HCT116 (cell line): ENCODE measurements around the gene PYGB. TPM values are rescaled to one million over a fixed set of nuclear protein-coding genes. Genes with fewer than 3 reads are reported as not detected.

Source experiments
- ATAC-seq: fragments of 200-7000 bp; cut with Tn5 transposase; 2 replicates; pipeline ENCODE4 v1.9.1; 2020; ENCODE audit warnings: mild to moderate bottlenecking, moderate library complexity
- BruUV-seq: library from RNA; stranded (reverse); fragments of 400-500 nt; replicated peaks from 2 replicates; lab custom pipeline; 2021; lab: Mats Ljungman, UMichigan
- CTCF ChIA-PET: fragments of 300-600 bp; sonication (Branson Sonifier 250); formaldehyde crosslinking; loops from one replicate; lab custom pipeline; 2021; ENCODE audit warnings: antibody characterized with exemption; lab: Charles Lee
- POLR2A ChIA-PET: fragments of 300-600, 350-600 bp; sonication (Branson Sonifier 250); formaldehyde crosslinking; loops from one replicate; lab custom pipeline; 2021; ENCODE audit warnings: antibody characterized with exemption; lab: Charles Lee
- RAD21 ChIA-PET, 2 experiments: fragments of 300-600 bp; sonication (Branson Sonifier 250); formaldehyde crosslinking; loops; one replicate each; lab custom pipeline; 2023; ENCODE audit warnings: low total read pairs in 2 of 2; ENCODE audit not compliant: uncharacterized antibody in 2 of 2, unreplicated experiment in 2 of 2, low non-redundant PET in 1 of 2; lab: Charles Lee
- DNase-seq: peaks from one replicate; pipeline ENCODE4 v3.0.0-alpha.2; 2010; ENCODE audit warnings: low read depth, low spot score
- H2AFZ ChIP-seq: fragments of 200-600 bp; shearing (Covaris generic), sonication (generic); 2 replicates; pipeline ENCODE4 v1.6.1; 2017; ENCODE audit warnings: low read depth, mixed run types, mixed read lengths, antibody characterized with exemption, low read length; ENCODE audit not compliant: poor library complexity, severe bottlenecking
- H3K27ac ChIP-seq: 2 replicates; pipeline ENCODE4 v1.5.1; 2012; ENCODE audit warnings: low read depth, low read length
- H3K27me3 ChIP-seq: fragments of 200-600 bp; sonication (generic); 2 replicates; pipeline ENCODE4 v1.6.1; 2016; ENCODE audit warnings: mixed run types, low read length, mixed read lengths; ENCODE audit not compliant: insufficient read depth
- H3K36me3 ChIP-seq, 2 experiments: fragments of 200-500 bp in 1 of 2; fragments of 200-600 bp in 1 of 2; sonication (Bioruptor generic) in 1 of 2; sonication (generic) in 1 of 2; 2 replicates each; pipeline versions ENCODE4 v1.5.1 to v1.6.1; 2014 to 2016; ENCODE audit warnings: low read length in 2 of 2, inconsistent platforms in 1 of 2, mixed read lengths in 1 of 2, mixed run types in 1 of 2; ENCODE audit not compliant: insufficient read depth in 2 of 2, control insufficient read depth in 1 of 2
- H3K4me1 ChIP-seq, 2 experiments: fragments of 200-600 bp in 1 of 2; sonication (generic) in 1 of 2; 2 replicates each; pipeline versions ENCODE4 v1.5.1 to v1.6.1; 2012 to 2017; ENCODE audit warnings: low read length in 2 of 2, inconsistent platforms in 1 of 2, mild to moderate bottlenecking in 1 of 2, mixed read lengths in 1 of 2, mixed run types in 1 of 2, moderate library complexity in 1 of 2; ENCODE audit not compliant: insufficient read depth in 2 of 2, control insufficient read depth in 1 of 2
- H3K4me2 ChIP-seq: fragments of 200-600 bp; sonication (generic); 2 replicates; pipeline ENCODE4 v1.6.1; 2017; ENCODE audit warnings: mixed run types, low read length, mixed read lengths
- H3K4me3 ChIP-seq, 2 experiments: fragments of 200-600 bp in 1 of 2; sonication (generic) in 1 of 2; replicated peaks in 1 of 2; 2 replicates each; pipeline ENCODE4 v1.5.1; 2011 to 2016; ENCODE audit warnings: low read length in 2 of 2, control low read depth in 1 of 2, low read depth in 1 of 2, mild to moderate bottlenecking in 1 of 2, mixed read lengths in 1 of 2, mixed run types in 1 of 2
- H3K79me2 ChIP-seq: fragments of 200-600 bp; sonication (generic); 2 replicates; pipeline ENCODE4 v1.6.1; 2017; ENCODE audit warnings: mild to moderate bottlenecking, mixed run types, low read length, moderate library complexity, mixed read lengths; ENCODE audit not compliant: insufficient read depth
- H3K9ac ChIP-seq: fragments of 200-600 bp; sonication (generic); 2 replicates; pipeline ENCODE4 v1.6.1; 2016; ENCODE audit warnings: low read length, mixed read lengths
- H3K9me2 ChIP-seq: fragments of 200-600 bp; sonication (generic), shearing (Covaris generic); 2 replicates; pipeline ENCODE4 v1.6.1; 2017; ENCODE audit warnings: mixed run types, mild to moderate bottlenecking, moderate library complexity; ENCODE audit not compliant: insufficient read depth
- H3K9me3 ChIP-seq, 2 experiments: fragments of 200-500 bp in 1 of 2; fragments of 200-600 bp in 1 of 2; sonication (Bioruptor generic) in 1 of 2; sonication (generic) in 1 of 2; 2 replicates each; pipeline ENCODE4 v1.6.1; 2014 to 2017; ENCODE audit warnings: low read length in 2 of 2, mixed read lengths in 2 of 2, inconsistent platforms in 1 of 2, low read depth in 1 of 2, mild to moderate bottlenecking in 1 of 2, mixed run types in 1 of 2, moderate library complexity in 1 of 2; ENCODE audit not compliant: control insufficient read depth in 1 of 2, insufficient read depth in 1 of 2
- H4K20me1 ChIP-seq: fragments of 200-600 bp; sonication (generic), shearing (Covaris generic); 2 replicates; pipeline ENCODE4 v1.6.1; 2017; ENCODE audit warnings: mixed run types, mild to moderate bottlenecking, moderate library complexity; ENCODE audit not compliant: insufficient read depth
- CBX3 ChIP-seq: IDR thresholded peaks from 2 replicates; pipeline ENCODE4 v1.6.1; 2012; ENCODE audit warnings: low read depth
- CEBPB ChIP-seq: IDR thresholded peaks from 2 replicates; pipeline ENCODE4 v1.6.1; 2012; ENCODE audit warnings: low read depth
- EGR1 ChIP-seq: IDR thresholded peaks from 2 replicates; pipeline ENCODE4 v1.6.1; 2012; ENCODE audit warnings: low read depth
- EZH2 ChIP-seq: fragments of 200-600 bp; sonication (generic); IDR thresholded peaks from 2 replicates; pipeline ENCODE4 v1.6.1; 2017; ENCODE audit warnings: antibody characterized with exemption, mixed run types
- EZH2phosphoT487 ChIP-seq: fragments of 200-600 bp; IDR thresholded peaks from 2 replicates; pipeline ENCODE4 v1.6.1; 2018; ENCODE audit warnings: antibody characterized with exemption, borderline replicate concordance
- FOSL1 ChIP-seq: IDR thresholded peaks from 2 replicates; pipeline ENCODE4 v1.6.1; 2012; ENCODE audit warnings: low read depth
- JUND ChIP-seq: IDR thresholded peaks from 2 replicates; pipeline ENCODE4 v1.6.1; 2012
- POLR2A ChIP-seq: IDR thresholded peaks from 2 replicates; pipeline ENCODE4 v1.7.0; 2011; ENCODE audit warnings: borderline replicate concordance; ENCODE audit not compliant: insufficient read depth, insufficient read length; ENCODE audit errors: extremely low read depth
- POLR2AphosphoS5 ChIP-seq: IDR thresholded peaks from 2 replicates; pipeline ENCODE4 v1.6.1; 2011; ENCODE audit warnings: mild to moderate bottlenecking, low read depth, low read length, moderate library complexity
- RAD21 ChIP-seq: IDR thresholded peaks from 2 replicates; pipeline ENCODE4 v1.6.1; 2012; ENCODE audit warnings: low read depth, mild to moderate bottlenecking
- SIN3A ChIP-seq: IDR thresholded peaks from 2 replicates; pipeline ENCODE4 v1.6.1; 2012; ENCODE audit warnings: low read depth
- SP1 ChIP-seq: IDR thresholded peaks from 2 replicates; pipeline ENCODE4 v1.6.1; 2012; ENCODE audit warnings: low read depth
- TCF7L2 ChIP-seq: IDR thresholded peaks from 2 replicates; pipeline ENCODE4 v1.7.0; 2011; ENCODE audit warnings: borderline replicate concordance, inconsistent platforms; ENCODE audit not compliant: insufficient read depth, insufficient read length; ENCODE audit errors: extremely low read depth
- YY1 ChIP-seq: IDR thresholded peaks from 2 replicates; pipeline ENCODE4 v1.6.1; 2011; ENCODE audit warnings: low read length, low read depth, moderate library complexity, mild to moderate bottlenecking; ENCODE audit not compliant: insufficient replicate concordance; ENCODE audit errors: extremely low read depth
- ZFX ChIP-seq: fragments of 450-650 bp; IDR thresholded peaks from 2 replicates; pipeline ENCODE4 v1.6.1; 2017
- ZNF274 ChIP-seq: fragments of 200-500 bp; sonication (Bioruptor generic); IDR thresholded peaks from 2 replicates; pipeline ENCODE4 v1.6.1; 2014; ENCODE audit warnings: mild to moderate bottlenecking, low read depth, low read length, inconsistent platforms
- intact Hi-C: fragments of 100-400 bp; cut with micrococcal nuclease; formaldehyde crosslinking; loops from 2 replicates; pipeline ENCODE4 v1.10.0; 2022
- total RNA-seq: library from RNA; stranded (reverse); gene quantifications from one replicate; pipeline ENCODE4 v1.2.1, GENCODE V29; 2021; ENCODE audit not compliant: unreplicated experiment
- TF ChIP-seq, protein P1 (sequence below): IDR thresholded peaks from 2 replicates; pipeline ENCODE4 v1.6.1; 2012
- TF ChIP-seq, protein P2 (sequence below), 3 experiments: fragments of 200-600 bp in 1 of 3; sonication (generic) in 1 of 3; IDR thresholded peaks in 2 of 3; conservative IDR thresholded peaks in 1 of 3; 2 replicates each; pipeline ENCODE4 v1.5.1; 2012 to 2017; ENCODE audit warnings: low read depth in 2 of 3, low read length in 2 of 3, antibody characterized with exemption in 1 of 3, borderline replicate concordance in 1 of 3, control low read depth in 1 of 3, mild to moderate bottlenecking in 1 of 3, mixed read lengths in 1 of 3, mixed run types in 1 of 3, moderate library complexity in 1 of 3; ENCODE audit not compliant: insufficient read depth in 1 of 3
- TF ChIP-seq, protein P3 (sequence below): IDR thresholded peaks from 2 replicates; pipeline ENCODE4 v1.6.1; 2012
- TF ChIP-seq, protein P4 (sequence below): IDR thresholded peaks from 2 replicates; pipeline ENCODE4 v1.6.1; 2012; ENCODE audit warnings: low read depth

Gene PYGB
- total RNA-seq, 1 experiment from 2014 or later: 87.8 TPM

DNA sequence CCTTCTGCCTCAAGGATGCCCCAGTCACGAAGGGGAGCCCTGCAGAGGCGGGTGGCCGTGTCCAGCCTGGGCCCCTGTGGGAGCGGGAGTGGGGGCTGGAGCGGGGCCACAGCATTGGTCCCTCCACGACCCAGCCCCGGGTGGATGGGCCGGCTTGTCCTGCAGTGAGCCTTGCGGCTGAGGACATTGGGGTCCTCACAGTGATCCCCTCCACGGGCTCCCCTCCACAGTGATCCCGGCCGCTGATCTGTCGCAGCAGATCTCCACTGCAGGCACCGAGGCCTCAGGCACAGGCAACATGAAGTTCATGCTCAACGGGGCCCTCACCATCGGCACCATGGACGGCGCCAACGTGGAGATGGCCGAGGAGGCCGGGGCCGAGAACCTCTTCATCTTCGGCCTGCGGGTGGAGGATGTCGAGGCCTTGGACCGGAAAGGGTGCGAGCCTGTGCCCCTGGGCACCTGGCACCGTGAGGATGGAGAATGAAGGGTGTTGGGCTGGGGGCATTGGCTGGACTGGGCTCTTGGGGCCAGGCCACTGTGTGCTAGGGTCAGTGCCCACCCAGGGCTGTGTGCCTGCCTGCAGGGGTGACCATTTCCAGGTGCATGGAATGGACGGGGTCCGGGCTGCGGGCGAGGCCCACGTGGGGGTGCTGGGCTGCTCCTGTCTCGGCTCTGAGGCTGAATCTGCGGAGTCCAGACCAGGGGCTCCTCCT, 44.4 kb downstream of the PYGB start:
- Histone ChIP-seq H3K27ac (no peak overlapping the region), H3K27me3 (no peaks in the 10 kb centered on the region), H3K36me3 (peaks cover 6 to 8% of the 10 kb centered on the region in 2 experiments; a peak in 2 of 4 replicates), H3K9ac (no peak overlapping the region), H4K20me1 (no peaks in the 10 kb centered on the region), H3K9me2 (no peaks in the 10 kb centered on the region), H3K9me3 (no peaks in the 10 kb centered on the region), H2AFZ (no peak overlapping the region), H3K4me3 (no peak overlapping the region), H3K4me1 (peaks cover 10 to 17% of the 10 kb centered on the region in 2 experiments; a peak in 3 of 4 replicates), H3K4me2 (no peak overlapping the region), H3K79me2 (no peaks in the 10 kb centered on the region)
- no peak for ATAC-seq
- CTCF ChIA-PET: interaction anchor here (1.1 to 5.0 kb wide), 2 partner anchors 45 to 106 kb away, joined by 3 to 44 read pairs; no protein-coding TSS in a partner anchor
- intact Hi-C loops: no loop called here
- POLR2A ChIA-PET: no interaction called here
- RAD21 ChIA-PET: no interaction called here
- TF ChIP-seq YY1 (no peak), EZH2phosphoT487 (no peak), POLR2AphosphoS5 (no peak), TCF7L2 (no peak), SIN3A (no peak), JUND (no peak), EZH2 (no peak), SP1 (no peak), FOSL1 (no peak), RAD21 (no peak), CEBPB (no peak), EGR1 (no peak), ZNF274 (no peak), POLR2A (no peak), CBX3 (no peak), ZFX (no peak)
- TF ChIP-seq, protein P1, sequence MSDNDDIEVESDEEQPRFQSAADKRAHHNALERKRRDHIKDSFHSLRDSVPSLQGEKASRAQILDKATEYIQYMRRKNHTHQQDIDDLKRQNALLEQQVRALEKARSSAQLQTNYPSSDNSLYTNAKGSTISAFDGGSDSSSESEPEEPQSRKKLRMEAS: no peak
- TF ChIP-seq, protein P2, sequence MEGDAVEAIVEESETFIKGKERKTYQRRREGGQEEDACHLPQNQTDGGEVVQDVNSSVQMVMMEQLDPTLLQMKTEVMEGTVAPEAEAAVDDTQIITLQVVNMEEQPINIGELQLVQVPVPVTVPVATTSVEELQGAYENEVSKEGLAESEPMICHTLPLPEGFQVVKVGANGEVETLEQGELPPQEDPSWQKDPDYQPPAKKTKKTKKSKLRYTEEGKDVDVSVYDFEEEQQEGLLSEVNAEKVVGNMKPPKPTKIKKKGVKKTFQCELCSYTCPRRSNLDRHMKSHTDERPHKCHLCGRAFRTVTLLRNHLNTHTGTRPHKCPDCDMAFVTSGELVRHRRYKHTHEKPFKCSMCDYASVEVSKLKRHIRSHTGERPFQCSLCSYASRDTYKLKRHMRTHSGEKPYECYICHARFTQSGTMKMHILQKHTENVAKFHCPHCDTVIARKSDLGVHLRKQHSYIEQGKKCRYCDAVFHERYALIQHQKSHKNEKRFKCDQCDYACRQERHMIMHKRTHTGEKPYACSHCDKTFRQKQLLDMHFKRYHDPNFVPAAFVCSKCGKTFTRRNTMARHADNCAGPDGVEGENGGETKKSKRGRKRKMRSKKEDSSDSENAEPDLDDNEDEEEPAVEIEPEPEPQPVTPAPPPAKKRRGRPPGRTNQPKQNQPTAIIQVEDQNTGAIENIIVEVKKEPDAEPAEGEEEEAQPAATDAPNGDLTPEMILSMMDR (IDR thresholded peaks at IDR 0.05 in 2 of 3, conservative IDR thresholded peaks at IDR 0.05 in 1 of 3; ENCODE audit: borderline replicate concordance in 1 of 3, insufficient read depth in 1 of 3, low read depth in 2 of 3, low read length in 2 of 3): no peak
- TF ChIP-seq, protein P3, sequence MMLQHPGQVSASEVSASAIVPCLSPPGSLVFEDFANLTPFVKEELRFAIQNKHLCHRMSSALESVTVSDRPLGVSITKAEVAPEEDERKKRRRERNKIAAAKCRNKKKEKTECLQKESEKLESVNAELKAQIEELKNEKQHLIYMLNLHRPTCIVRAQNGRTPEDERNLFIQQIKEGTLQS: no peak
- TF ChIP-seq, protein P4, sequence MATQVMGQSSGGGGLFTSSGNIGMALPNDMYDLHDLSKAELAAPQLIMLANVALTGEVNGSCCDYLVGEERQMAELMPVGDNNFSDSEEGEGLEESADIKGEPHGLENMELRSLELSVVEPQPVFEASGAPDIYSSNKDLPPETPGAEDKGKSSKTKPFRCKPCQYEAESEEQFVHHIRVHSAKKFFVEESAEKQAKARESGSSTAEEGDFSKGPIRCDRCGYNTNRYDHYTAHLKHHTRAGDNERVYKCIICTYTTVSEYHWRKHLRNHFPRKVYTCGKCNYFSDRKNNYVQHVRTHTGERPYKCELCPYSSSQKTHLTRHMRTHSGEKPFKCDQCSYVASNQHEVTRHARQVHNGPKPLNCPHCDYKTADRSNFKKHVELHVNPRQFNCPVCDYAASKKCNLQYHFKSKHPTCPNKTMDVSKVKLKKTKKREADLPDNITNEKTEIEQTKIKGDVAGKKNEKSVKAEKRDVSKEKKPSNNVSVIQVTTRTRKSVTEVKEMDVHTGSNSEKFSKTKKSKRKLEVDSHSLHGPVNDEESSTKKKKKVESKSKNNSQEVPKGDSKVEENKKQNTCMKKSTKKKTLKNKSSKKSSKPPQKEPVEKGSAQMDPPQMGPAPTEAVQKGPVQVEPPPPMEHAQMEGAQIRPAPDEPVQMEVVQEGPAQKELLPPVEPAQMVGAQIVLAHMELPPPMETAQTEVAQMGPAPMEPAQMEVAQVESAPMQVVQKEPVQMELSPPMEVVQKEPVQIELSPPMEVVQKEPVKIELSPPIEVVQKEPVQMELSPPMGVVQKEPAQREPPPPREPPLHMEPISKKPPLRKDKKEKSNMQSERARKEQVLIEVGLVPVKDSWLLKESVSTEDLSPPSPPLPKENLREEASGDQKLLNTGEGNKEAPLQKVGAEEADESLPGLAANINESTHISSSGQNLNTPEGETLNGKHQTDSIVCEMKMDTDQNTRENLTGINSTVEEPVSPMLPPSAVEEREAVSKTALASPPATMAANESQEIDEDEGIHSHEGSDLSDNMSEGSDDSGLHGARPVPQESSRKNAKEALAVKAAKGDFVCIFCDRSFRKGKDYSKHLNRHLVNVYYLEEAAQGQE: no peak
- BruUV-seq: no TSS peak
- DNase-seq: no peak
